ENCODE measurements around the gene FCER1G.

GRCh38 chr1:161266202-161266601, 51.1 kb downstream of the FCER1G start:
- TF ChIP-seq CTCF (IDR thresholded peaks at IDR 0.05) (no peak), POLR2AphosphoS5 (IDR thresholded peaks at IDR 0.05) (no peak), POLR2A (IDR thresholded peaks at IDR 0.05) (no peak)
